ENCODE measurements around the gene BCOR. TPM values are rescaled to one million over a fixed set of nuclear protein-coding genes. Genes with fewer than 3 reads are reported as not detected.

The BCOR gene
- total and polyA plus RNA-seq, 2 of the 13 experiments (the other 11 are each of a cell fraction or from before 2014, with no cell fraction given) = 14.3 to 15.2 TPM

DNA sequence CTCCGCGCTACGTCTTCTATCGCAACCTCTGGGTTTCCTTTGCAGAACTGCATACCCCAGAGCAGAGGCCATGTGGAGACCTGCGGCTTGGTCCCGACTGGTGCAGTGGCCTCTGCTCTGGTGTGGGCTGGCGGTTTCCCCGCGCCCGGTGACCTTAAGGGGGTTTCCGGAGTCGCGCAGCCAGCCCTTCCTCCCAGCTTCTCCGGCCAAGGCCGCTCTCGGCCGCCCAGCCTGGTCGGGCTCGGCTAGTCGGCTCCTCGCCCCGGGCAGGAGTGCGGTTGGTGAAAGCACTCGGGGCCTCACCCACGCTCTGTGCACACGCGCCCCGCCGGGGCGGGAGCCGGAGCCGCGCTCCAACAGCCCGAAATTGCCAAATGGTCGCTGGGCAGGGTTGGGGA lies 84.9 kb downstream of the BCOR start (continued):
- TF ChIP-seq ZBTB25 (CRISPR knock-in tag; IDR thresholded peaks at IDR 0.05) (no peak), ATF1 (CRISPR knock-in tag; IDR thresholded peaks at IDR 0.05) (no peak), TBX2 (CRISPR knock-in tag; IDR thresholded peaks at IDR 0.05; ENCODE audit: borderline replicate concordance) (no peak), ZSCAN25 (CRISPR knock-in tag; IDR thresholded peaks at IDR 0.05) (no peak), SAFB2 (CRISPR knock-in tag; IDR thresholded peaks at IDR 0.05; ENCODE audit: borderline replicate concordance, low read depth) (no peak), SOX5 (CRISPR knock-in tag; IDR thresholded peaks at IDR 0.05; ENCODE audit: borderline replicate concordance) (no peak), ZMYM2 (CRISPR knock-in tag; IDR thresholded peaks at IDR 0.05) (no peak), XBP1 (CRISPR knock-in tag; IDR thresholded peaks at IDR 0.05) (no peak), CCDC6 (CRISPR knock-in tag; IDR thresholded peaks at IDR 0.05) (0 out of 2 replicates have a peak, but pooled peaks have one; percentile 19), SRF (IDR thresholded peaks at IDR 0.05; ENCODE audit: low read depth, low read length) (no peak), HOXA9 (CRISPR knock-in tag; IDR thresholded peaks at IDR 0.05; ENCODE audit: borderline replicate concordance) (0 out of 2 replicates have a peak, but pooled peaks have one; percentile 93), NFKB2 (CRISPR knock-in tag; IDR thresholded peaks at IDR 0.05; ENCODE audit: borderline replicate concordance) (no peak; the same call in 1 of the 2 replicates), AGO2 (optimal IDR thresholded peaks at IDR 0.05; ENCODE audit: low read depth, low read length) (peak; percentile 5), KDM6A (CRISPR knock-in tag; IDR thresholded peaks at IDR 0.05; ENCODE audit: low read depth) (no peak), ZNF281 (CRISPR knock-in tag; IDR thresholded peaks at IDR 0.05; ENCODE audit: borderline replicate concordance) (no peak)
- TF ChIP-seq, protein P1, sequence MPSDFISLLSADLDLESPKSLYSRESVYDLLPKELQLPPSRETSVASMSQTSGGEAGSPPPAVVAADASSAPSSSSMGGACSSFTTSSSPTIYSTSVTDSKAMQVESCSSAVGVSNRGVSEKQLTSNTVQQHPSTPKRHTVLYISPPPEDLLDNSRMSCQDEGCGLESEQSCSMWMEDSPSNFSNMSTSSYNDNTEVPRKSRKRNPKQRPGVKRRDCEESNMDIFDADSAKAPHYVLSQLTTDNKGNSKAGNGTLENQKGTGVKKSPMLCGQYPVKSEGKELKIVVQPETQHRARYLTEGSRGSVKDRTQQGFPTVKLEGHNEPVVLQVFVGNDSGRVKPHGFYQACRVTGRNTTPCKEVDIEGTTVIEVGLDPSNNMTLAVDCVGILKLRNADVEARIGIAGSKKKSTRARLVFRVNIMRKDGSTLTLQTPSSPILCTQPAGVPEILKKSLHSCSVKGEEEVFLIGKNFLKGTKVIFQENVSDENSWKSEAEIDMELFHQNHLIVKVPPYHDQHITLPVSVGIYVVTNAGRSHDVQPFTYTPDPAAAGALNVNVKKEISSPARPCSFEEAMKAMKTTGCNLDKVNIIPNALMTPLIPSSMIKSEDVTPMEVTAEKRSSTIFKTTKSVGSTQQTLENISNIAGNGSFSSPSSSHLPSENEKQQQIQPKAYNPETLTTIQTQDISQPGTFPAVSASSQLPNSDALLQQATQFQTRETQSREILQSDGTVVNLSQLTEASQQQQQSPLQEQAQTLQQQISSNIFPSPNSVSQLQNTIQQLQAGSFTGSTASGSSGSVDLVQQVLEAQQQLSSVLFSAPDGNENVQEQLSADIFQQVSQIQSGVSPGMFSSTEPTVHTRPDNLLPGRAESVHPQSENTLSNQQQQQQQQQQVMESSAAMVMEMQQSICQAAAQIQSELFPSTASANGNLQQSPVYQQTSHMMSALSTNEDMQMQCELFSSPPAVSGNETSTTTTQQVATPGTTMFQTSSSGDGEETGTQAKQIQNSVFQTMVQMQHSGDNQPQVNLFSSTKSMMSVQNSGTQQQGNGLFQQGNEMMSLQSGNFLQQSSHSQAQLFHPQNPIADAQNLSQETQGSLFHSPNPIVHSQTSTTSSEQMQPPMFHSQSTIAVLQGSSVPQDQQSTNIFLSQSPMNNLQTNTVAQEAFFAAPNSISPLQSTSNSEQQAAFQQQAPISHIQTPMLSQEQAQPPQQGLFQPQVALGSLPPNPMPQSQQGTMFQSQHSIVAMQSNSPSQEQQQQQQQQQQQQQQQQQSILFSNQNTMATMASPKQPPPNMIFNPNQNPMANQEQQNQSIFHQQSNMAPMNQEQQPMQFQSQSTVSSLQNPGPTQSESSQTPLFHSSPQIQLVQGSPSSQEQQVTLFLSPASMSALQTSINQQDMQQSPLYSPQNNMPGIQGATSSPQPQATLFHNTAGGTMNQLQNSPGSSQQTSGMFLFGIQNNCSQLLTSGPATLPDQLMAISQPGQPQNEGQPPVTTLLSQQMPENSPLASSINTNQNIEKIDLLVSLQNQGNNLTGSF (CRISPR knock-in tag; IDR thresholded peaks at IDR 0.05) = no peak
- TF ChIP-seq, protein P2, sequence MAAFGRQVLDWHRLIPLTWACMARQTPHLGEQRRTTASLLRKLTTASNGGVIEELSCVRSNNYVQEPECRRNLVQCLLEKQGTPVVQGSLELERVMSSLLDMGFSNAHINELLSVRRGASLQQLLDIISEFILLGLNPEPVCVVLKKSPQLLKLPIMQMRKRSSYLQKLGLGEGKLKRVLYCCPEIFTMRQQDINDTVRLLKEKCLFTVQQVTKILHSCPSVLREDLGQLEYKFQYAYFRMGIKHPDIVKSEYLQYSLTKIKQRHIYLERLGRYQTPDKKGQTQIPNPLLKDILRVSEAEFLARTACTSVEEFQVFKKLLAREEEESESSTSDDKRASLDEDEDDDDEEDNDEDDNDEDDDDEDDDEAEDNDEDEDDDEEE (CRISPR knock-in tag; IDR thresholded peaks at IDR 0.05) = no peak
- TF ChIP-seq, protein P3, sequence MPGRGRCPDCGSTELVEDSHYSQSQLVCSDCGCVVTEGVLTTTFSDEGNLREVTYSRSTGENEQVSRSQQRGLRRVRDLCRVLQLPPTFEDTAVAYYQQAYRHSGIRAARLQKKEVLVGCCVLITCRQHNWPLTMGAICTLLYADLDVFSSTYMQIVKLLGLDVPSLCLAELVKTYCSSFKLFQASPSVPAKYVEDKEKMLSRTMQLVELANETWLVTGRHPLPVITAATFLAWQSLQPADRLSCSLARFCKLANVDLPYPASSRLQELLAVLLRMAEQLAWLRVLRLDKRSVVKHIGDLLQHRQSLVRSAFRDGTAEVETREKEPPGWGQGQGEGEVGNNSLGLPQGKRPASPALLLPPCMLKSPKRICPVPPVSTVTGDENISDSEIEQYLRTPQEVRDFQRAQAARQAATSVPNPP (CRISPR knock-in tag; IDR thresholded peaks at IDR 0.05) = 0 out of 2 replicates have a peak, but pooled peaks have one; percentile 2
